WTC11 (cell line): ENCODE measurements around the gene CEP120. TPM values are rescaled to one million over a fixed set of nuclear protein-coding genes. Genes with fewer than 3 reads are reported as not detected.

Source experiments
- ATAC-seq: fragments of 200-7000 bp; cut with Tn5 transposase; 2 replicates; pipeline ENCODE4 v1.10.0; 2021; ENCODE audit warnings: mild to moderate bottlenecking, moderate library complexity
- CTCF ChIA-PET: fragments of 300-600 bp; sonication (Branson Sonifier 250); formaldehyde crosslinking; loops from one replicate; lab custom pipeline; 2021; ENCODE audit warnings: antibody characterized with exemption; lab: Charles Lee
- POLR2A ChIA-PET: fragments of 350-600 bp; sonication (Branson Sonifier 250); formaldehyde crosslinking; loops from one replicate; lab custom pipeline; 2021; ENCODE audit warnings: antibody characterized with exemption; lab: Charles Lee
- DNase-seq: peaks from one replicate; pipeline ENCODE4 v3.0.0; 2021; ENCODE audit warnings: low spot score
- H3K27ac Mint-ChIP-seq: 2 replicates; pipeline ENCODE4 v1.8.0; 2021; ENCODE audit warnings: mixed read lengths
- H3K27me3 Mint-ChIP-seq: 2 replicates; pipeline ENCODE4 v1.8.0; 2021; ENCODE audit warnings: low read depth, mild to moderate bottlenecking, moderate library complexity, mixed read lengths
- H3K36me3 Mint-ChIP-seq: 2 replicates; pipeline ENCODE4 v1.8.0; 2021; ENCODE audit warnings: mixed read lengths
- H3K4me1 Mint-ChIP-seq: 2 replicates; pipeline ENCODE4 v1.8.0; 2022; ENCODE audit warnings: mixed read lengths
- H3K4me3 Mint-ChIP-seq: 2 replicates; pipeline ENCODE4 v1.8.0; 2021; ENCODE audit warnings: mild to moderate bottlenecking, moderate library complexity, mixed read lengths
- H3K9me3 Mint-ChIP-seq: 2 replicates; pipeline ENCODE4 v1.8.0; 2021; ENCODE audit warnings: mixed read lengths
- CBFB ChIP-seq: sonication (generic); formaldehyde crosslinking; IDR thresholded peaks from 2 replicates; pipeline ENCODE4 v1.8.1; 2022; ENCODE audit warnings: mild to moderate bottlenecking, low read depth, missing genetic modification reagents
- CREB1 ChIP-seq: sonication (generic); formaldehyde crosslinking; IDR thresholded peaks from 2 replicates; pipeline ENCODE4 v1.8.0; 2023; ENCODE audit warnings: mild to moderate bottlenecking, missing genetic modification reagents
- E2F1 ChIP-seq: sonication (generic); formaldehyde crosslinking; IDR thresholded peaks from 2 replicates; pipeline ENCODE4 v1.8.0; 2022; ENCODE audit warnings: mild to moderate bottlenecking, missing genetic modification reagents
- E2F5 ChIP-seq: sonication (generic); formaldehyde crosslinking; IDR thresholded peaks from 2 replicates; pipeline ENCODE4 v1.8.1; 2022; ENCODE audit warnings: mild to moderate bottlenecking, moderate library complexity, missing genetic modification reagents
- ERG ChIP-seq: fragments of 250-450 bp; sonication (Bioruptor Pico); IDR thresholded peaks from 2 replicates; pipeline ENCODE4 v1.8.0; 2021; ENCODE audit warnings: mild to moderate bottlenecking
- FOXP4 ChIP-seq: sonication (generic); formaldehyde crosslinking; IDR thresholded peaks from 2 replicates; pipeline ENCODE4 v1.8.0; 2022; ENCODE audit warnings: mild to moderate bottlenecking, missing genetic modification reagents
- HMGA2 ChIP-seq: fragments of 250-450 bp; sonication (Bioruptor Pico); IDR thresholded peaks from 2 replicates; pipeline ENCODE4 v1.4.0; 2021; ENCODE audit warnings: mild to moderate bottlenecking, moderate library complexity
- KAT7 ChIP-seq: sonication (generic); formaldehyde crosslinking; IDR thresholded peaks from 2 replicates; pipeline ENCODE4 v1.8.1; 2023; ENCODE audit warnings: missing genetic modification reagents, mild to moderate bottlenecking, borderline replicate concordance
- MAX ChIP-seq: sonication (generic); formaldehyde crosslinking; IDR thresholded peaks from 2 replicates; pipeline ENCODE4 v1.8.0; 2022; ENCODE audit warnings: mild to moderate bottlenecking, missing genetic modification reagents
- NR2C2 ChIP-seq: sonication (generic); formaldehyde crosslinking; IDR thresholded peaks from 2 replicates; pipeline ENCODE4 v1.8.0; 2022; ENCODE audit warnings: mild to moderate bottlenecking, missing genetic modification reagents
- PRRX2 ChIP-seq: fragments of 250-450 bp; sonication (Bioruptor Pico); IDR thresholded peaks from 2 replicates; pipeline ENCODE4 v1.8.0; 2021; ENCODE audit warnings: mild to moderate bottlenecking
- RORB ChIP-seq: fragments of 250-450 bp; sonication (Bioruptor Pico); IDR thresholded peaks from 2 replicates; pipeline ENCODE4 v1.9.0; 2021; ENCODE audit warnings: mild to moderate bottlenecking
- SMAD3 ChIP-seq: sonication (generic); formaldehyde crosslinking; IDR thresholded peaks from 2 replicates; pipeline ENCODE4 v1.8.0; 2022; ENCODE audit warnings: missing genetic modification reagents, mild to moderate bottlenecking, borderline replicate concordance
- SMAD4 ChIP-seq: sonication (generic); formaldehyde crosslinking; IDR thresholded peaks from 2 replicates; pipeline ENCODE4 v1.8.0; 2022; ENCODE audit warnings: mild to moderate bottlenecking, missing genetic modification reagents
- TP53 ChIP-seq: sonication (generic); formaldehyde crosslinking; IDR thresholded peaks from 2 replicates; pipeline ENCODE4 v1.8.1; 2023; ENCODE audit warnings: mild to moderate bottlenecking, missing genetic modification reagents
- ZBTB21 ChIP-seq: sonication (generic); formaldehyde crosslinking; IDR thresholded peaks from 2 replicates; pipeline ENCODE4 v1.8.1; 2023; ENCODE audit warnings: mild to moderate bottlenecking, missing genetic modification reagents, borderline replicate concordance
- ZNF317 ChIP-seq: sonication (generic); formaldehyde crosslinking; IDR thresholded peaks from 2 replicates; pipeline ENCODE4 v1.8.1; 2023; ENCODE audit warnings: low read depth, mild to moderate bottlenecking, moderate library complexity, missing genetic modification reagents, borderline replicate concordance
- ZNF396 ChIP-seq: fragments of 250-450 bp; sonication (Bioruptor Pico); IDR thresholded peaks from 2 replicates; pipeline ENCODE4 v1.8.0; 2021; ENCODE audit warnings: mild to moderate bottlenecking, moderate library complexity, borderline replicate concordance
- total RNA-seq: library from RNA; stranded (reverse); gene quantifications from 3 replicates; pipeline ENCODE4 v1.2.3, GENCODE V29; 2021
- TF ChIP-seq, protein P1 (sequence below): sonication (generic); formaldehyde crosslinking; IDR thresholded peaks from 2 replicates; pipeline ENCODE4 v1.8.1; 2023; ENCODE audit warnings: mild to moderate bottlenecking, missing genetic modification reagents
- TF ChIP-seq, protein P2 (sequence below): fragments of 250-450 bp; sonication (Bioruptor Pico); IDR thresholded peaks from 2 replicates; pipeline ENCODE4 v2.1.2; 2022; ENCODE audit warnings: mild to moderate bottlenecking, moderate library complexity
- TF ChIP-seq, protein P3 (sequence below): fragments of 250-450 bp; sonication (Bioruptor Pico); IDR thresholded peaks from 2 replicates; pipeline ENCODE4 v1.9.0; 2021; ENCODE audit warnings: mild to moderate bottlenecking

Gene CEP120
- total RNA-seq, 1 experiment from 2014 or later = 15.2 TPM

GRCh38 chr5:123448017-123448617 is 24.9 kb upstream of the CEP120 start (continued):
- TF ChIP-seq, protein P1, sequence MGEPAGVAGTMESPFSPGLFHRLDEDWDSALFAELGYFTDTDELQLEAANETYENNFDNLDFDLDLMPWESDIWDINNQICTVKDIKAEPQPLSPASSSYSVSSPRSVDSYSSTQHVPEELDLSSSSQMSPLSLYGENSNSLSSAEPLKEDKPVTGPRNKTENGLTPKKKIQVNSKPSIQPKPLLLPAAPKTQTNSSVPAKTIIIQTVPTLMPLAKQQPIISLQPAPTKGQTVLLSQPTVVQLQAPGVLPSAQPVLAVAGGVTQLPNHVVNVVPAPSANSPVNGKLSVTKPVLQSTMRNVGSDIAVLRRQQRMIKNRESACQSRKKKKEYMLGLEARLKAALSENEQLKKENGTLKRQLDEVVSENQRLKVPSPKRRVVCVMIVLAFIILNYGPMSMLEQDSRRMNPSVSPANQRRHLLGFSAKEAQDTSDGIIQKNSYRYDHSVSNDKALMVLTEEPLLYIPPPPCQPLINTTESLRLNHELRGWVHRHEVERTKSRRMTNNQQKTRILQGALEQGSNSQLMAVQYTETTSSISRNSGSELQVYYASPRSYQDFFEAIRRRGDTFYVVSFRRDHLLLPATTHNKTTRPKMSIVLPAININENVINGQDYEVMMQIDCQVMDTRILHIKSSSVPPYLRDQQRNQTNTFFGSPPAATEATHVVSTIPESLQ = no peak
- TF ChIP-seq CREB1 (CRISPR knock-in tag) = no peak
- no peak for TF ChIP-seq ZBTB21 (CRISPR knock-in tag)
- no peak for TF ChIP-seq HMGA2 (CRISPR knock-in tag)
- no peak for TF ChIP-seq TP53
- TF ChIP-seq SMAD3 = no peak
- no peak for TF ChIP-seq PRRX2
- TF ChIP-seq, all 79 proteins: peak for 0

DNA sequence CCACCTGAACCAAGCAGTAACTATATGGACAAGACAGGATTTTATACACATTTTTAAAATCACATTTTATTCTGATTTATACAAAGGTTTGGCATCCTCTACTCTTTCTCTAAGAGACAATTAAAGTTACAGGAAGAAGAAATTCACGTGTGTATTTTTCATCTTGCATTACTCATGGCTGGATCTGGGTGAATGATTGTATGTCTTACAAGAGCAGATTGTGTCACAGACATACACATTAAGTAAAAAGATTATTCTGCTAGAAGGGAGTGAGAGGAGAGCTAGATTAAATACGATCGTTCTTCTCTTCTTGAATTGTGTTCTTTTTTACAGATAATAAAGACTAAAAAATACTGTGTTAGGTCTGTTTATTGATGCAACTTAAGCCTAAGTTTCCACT is 20.8 kb upstream of the CEP120 start:
- no peaks in the 10 kb centered on the region for H3K9me3 Mint-ChIP-seq
- no peaks in the 10 kb centered on the region for H3K36me3 Mint-ChIP-seq
- H3K27me3 Mint-ChIP-seq = no peaks in the 10 kb centered on the region
- ChIA-PET POLR2A (no interaction called here), CTCF (interaction anchor here (1.8 kb wide), 1 partner anchor 21 kb away, joined by 9 read pairs; the partner anchor contains the start of gene CEP120)
- no peak overlapping the region for H3K27ac Mint-ChIP-seq
- 0 out of 2 replicates have a peak, but pooled peaks cover 4% of the 10 kb centered on the region for H3K4me1 Mint-ChIP-seq
- no peak for TF ChIP-seq CBFB
- TF ChIP-seq NR2C2 = no peak
- TF ChIP-seq E2F1 (CRISPR knock-in tag) = no peak
- TF ChIP-seq TP53 = no peak
- no peak for TF ChIP-seq MAX (CRISPR knock-in tag)
- TF ChIP-seq SMAD4 (CRISPR knock-in tag) = no peak
- no peak for TF ChIP-seq PRRX2
- no peak for TF ChIP-seq ZNF317 (CRISPR knock-in tag)
- TF ChIP-seq, protein P2, sequence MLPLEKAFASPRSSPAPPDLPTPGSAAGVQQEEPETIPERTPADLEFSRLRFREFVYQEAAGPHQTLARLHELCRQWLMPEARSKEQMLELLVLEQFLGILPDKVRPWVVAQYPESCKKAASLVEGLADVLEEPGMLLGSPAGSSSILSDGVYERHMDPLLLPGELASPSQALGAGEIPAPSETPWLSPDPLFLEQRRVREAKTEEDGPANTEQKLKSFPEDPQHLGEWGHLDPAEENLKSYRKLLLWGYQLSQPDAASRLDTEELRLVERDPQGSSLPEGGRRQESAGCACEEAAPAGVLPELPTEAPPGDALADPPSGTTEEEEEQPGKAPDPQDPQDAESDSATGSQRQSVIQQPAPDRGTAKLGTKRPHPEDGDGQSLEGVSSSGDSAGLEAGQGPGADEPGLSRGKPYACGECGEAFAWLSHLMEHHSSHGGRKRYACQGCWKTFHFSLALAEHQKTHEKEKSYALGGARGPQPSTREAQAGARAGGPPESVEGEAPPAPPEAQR (CRISPR knock-in tag) = no peak
- DNase-seq (no peak), ATAC-seq (no peak)
- no peak overlapping the region for H3K4me3 Mint-ChIP-seq

- Mint-ChIP-seq H3K9me3 (no peaks in the 10 kb centered on the region), H3K27me3 (peaks cover 6% of the 10 kb centered on the region; the same call in 1 of the 2 replicates), H3K4me1 (peaks cover 8% of the 10 kb centered on the region), H3K36me3 (no peaks in the 10 kb centered on the region), H3K27ac (no peak overlapping the region), H3K4me3 (no peak overlapping the region)
- DNase-seq (no peak), ATAC-seq (no peak)
- ChIA-PET CTCF (interaction anchor here (1.9 kb wide), 1 partner anchor 18 kb away, joined by 15 read pairs; the partner anchor contains the start of gene CEP120), POLR2A (interaction anchor here (0.5 kb wide), 1 partner anchor 1471 kb away, joined by 3 read pairs; no protein-coding TSS in a partner anchor)
- TF ChIP-seq RORB (no peak), E2F5 (CRISPR knock-in tag) (no peak), FOXP4 (CRISPR knock-in tag) (no peak), ERG (no peak), ZNF396 (CRISPR knock-in tag) (no peak), KAT7 (CRISPR knock-in tag) (no peak)
- TF ChIP-seq, protein P3, sequence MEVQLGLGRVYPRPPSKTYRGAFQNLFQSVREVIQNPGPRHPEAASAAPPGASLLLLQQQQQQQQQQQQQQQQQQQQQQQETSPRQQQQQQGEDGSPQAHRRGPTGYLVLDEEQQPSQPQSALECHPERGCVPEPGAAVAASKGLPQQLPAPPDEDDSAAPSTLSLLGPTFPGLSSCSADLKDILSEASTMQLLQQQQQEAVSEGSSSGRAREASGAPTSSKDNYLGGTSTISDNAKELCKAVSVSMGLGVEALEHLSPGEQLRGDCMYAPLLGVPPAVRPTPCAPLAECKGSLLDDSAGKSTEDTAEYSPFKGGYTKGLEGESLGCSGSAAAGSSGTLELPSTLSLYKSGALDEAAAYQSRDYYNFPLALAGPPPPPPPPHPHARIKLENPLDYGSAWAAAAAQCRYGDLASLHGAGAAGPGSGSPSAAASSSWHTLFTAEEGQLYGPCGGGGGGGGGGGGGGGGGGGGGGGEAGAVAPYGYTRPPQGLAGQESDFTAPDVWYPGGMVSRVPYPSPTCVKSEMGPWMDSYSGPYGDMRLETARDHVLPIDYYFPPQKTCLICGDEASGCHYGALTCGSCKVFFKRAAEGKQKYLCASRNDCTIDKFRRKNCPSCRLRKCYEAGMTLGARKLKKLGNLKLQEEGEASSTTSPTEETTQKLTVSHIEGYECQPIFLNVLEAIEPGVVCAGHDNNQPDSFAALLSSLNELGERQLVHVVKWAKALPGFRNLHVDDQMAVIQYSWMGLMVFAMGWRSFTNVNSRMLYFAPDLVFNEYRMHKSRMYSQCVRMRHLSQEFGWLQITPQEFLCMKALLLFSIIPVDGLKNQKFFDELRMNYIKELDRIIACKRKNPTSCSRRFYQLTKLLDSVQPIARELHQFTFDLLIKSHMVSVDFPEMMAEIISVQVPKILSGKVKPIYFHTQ (CRISPR knock-in tag) = no peak
Observed at GRCh38 chr5:123441408-123441807, 18.2 kb upstream of the CEP120 start.
